ENCODE results near the gene FAM240B.

FAM240B gene

DNA sequence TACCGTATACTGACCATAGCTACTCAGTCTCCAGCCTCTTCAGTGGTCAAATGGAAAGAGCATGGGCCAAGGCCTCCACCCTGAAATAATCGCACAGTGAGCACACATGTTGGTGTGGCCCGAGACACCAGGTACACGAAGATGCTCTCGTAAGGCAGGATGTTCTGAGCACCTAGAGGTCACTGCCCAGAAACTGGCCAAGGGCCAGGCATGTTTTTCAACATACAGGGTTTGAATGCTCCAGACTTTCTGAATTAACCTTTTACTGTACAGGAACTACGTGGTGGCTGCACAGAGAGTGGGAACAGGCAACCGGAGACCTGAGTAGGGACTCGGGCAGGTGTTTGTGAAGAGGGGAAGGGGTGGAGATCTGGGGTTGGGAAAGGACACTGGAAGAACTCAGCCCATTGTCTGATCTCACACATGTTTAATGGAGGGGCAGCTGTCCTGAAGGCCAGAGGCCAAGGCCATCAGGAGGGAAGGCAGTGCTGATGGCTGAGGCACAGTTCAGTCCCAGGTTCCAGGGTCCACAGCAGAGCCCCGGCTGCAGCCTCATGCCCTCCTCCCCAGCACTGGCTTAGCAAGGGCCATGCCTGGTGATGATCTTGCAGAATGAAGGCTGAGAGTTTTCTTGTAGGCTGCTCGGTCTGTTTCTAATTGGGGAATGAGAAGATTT lies 51.0 kb downstream of the FAM240B start:
- DNase-seq: no peak

DNA sequence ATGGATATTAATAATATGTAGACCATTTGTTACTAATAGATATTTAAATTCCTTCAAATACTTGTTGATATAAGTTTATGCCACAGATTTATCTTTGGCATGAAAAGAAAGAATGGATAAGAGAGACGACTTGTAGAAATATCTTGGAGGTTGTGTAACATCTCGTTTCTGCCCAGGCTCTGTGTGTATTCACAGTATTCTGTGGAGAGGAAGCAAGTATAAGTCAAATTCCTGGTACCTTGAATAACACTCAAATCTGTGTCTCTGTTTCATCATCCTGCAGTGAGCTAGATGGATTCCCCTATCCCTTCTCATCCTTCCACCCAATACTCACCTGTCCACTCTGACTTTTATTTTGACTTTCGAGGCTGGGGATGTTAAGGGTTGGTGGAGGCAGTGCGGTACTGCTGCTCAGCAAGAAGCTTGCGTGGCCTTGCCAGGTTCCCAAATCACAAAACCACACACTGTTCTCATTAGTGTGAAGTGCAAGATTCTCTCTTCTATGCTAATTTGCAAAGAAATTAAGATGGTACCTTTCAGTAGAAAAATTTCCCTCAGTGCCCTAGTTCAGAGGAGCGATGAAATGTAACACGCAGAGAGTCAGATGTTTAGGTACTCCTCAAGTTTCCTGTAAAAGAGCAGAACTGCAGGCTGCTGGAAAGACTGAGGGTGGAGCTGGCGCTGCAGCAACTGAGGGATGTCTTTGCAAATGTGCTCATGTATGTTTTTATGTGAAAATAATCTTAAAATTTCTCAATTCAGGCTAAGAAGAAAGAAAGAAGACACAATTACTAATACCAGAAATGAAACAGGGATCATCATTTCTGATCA lies 57.0 kb downstream of the FAM240B start:
- no peak for DNase-seq

DNA sequence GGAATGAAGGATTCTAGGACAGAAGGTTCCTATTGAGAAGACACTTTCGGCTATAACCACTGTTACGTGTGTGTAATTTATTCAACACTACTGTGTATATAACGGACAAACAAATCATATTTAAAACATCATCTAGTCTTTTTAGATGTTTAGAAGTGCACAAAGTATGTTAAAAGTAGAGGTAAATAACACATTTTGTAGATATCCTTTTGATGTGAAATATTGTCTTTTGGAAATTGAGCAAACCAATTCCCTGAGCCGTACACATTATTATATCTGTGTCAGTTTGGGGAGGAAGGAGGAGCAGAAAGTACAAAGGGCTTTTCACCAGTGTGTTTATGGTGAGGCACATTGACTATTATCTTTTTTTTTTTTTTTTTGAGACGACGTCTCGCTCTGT lies 60.4 kb downstream of the FAM240B start:
- no peak for DNase-seq

DNA sequence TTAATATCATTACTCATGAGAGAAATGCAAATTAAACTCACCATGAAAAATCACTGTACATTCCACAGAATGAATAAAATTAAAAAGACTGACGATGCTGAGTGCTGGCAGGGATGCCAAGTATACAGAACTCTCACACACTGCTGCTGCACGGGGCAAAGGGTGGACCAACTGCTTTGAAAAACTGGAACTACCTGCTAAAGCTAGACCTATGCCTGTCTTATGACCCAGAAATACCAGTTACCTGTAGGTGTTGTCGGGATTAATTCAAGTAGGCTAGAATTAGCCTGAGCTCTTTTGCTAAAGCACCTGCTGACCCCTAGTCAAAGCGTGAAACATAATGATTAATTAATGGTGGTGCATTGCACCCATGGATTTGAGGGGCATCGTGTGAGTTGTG lies 63.0 kb downstream of the FAM240B start:
- no peak for DNase-seq

DNA sequence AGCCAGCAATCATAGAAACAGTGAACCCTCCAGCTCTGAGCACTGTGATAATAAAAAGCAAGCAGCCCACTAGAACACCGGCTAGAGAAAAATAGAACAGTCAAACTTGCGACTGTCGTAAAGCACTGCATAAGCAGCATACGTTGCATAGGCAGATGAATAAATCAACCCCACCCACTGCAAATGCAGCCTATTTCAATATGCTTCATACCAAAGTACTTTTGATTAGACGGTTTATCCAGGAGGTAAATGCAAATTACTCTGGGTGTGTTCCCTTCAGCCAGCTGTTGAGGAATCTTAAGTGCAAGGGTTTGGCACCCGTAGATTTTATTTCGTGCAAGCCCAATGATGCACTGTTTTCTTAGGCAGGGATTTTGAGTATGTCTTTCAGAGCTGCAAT lies 67.4 kb downstream of the FAM240B start:
- no peak for DNase-seq

DNA sequence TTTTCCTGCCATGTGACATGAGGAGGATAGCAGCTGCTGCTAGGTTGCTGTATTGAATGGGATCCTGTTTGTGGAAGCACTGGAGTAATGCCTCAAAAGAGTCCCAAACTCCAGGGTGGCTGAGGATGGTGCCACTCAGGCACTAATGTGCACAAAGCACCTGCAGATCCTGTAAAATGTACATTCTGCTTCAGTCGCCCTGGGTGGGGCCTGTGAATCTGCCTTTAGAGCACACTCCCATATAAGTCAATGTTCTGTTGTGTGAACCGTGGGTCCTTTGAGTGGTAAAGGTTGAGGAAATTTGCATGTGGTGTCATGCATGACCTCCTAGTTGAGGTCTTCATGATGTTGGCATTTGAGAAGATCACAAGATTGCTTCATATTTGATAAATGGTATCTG lies 67.9 kb downstream of the FAM240B start:
- no peak for DNase-seq

DNA sequence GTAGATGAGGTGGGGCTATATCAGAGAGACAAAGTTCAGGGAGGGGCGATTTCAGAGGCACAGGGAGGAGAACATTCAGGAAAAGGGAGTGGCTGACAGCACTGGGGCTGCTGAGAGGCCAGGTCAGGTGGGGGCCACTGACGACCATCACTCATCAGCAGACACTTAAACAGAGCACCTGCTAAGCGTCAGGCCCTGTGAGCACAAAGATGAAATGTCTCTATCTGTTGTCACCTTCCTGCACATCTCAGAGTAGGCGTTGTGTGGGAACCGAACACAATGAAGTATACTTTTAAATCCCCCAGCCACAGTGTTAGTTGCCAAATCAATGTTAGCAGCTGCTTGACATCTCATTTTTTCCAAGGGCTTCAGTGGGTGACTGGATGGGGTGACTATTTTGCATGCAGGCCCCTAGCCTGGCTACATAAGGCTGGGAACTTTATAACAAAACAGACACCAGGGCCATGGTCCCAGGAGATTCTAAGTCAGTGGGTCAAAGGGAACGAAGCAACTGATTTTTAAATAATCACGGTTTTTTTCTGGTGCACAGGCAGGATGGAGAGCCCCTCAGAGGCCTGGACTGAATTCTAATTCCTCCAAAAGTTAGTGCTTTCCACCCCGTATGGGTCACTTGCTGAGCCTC lies 68.4 kb downstream of the FAM240B start:
- no peak for DNase-seq

DNA sequence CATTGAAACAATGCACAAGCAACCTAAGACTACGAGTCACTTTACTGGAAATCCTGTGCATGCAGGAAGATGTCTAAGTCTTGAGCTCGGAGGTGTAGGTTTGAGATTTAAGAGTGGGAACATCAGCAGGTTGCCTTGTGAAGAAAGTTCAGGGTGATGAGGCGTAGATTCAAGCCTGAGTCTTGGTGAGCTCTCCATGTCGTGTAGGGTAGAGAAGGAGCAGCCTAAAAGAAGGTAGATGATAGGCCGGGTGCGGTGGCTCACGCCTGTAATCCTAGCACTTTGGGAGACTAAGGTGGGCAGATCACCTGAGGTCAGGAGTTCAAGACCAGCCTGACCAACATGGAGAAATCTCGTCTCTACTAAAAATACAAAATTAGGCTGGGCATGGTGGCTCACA lies 69.4 kb downstream of the FAM240B start:
- DNase-seq: no peak

DNA sequence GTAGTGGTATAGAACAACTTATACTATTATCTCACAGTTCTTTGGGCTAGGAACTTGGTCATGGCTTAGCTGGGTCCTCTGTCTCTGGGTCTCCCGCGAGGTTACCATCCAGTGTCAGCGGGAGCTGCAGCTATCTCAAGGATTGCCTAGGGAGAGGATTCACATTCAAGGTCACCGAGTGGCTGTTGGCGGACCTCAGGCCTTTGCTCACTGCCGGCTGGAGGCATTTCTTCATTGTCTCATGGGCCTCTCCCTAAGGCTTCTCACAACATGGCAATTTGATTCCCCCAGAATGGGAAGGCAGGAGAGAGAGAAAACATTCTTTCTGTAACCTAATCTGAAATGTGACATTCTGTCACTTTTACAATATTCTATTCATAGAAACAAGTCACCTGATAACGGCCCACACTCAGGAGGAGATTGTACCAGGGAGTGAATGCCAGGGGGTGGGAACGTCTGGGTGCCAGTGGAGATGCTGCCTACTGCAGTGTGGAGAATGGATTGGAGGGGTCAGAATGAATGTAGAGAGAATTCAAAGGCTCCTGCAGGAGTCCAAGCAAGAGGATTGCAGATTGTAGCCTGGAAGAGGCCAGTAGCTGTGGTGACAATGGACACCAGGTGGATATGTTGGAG lies 70.1 kb downstream of the FAM240B start:
- no peak for DNase-seq

DNA sequence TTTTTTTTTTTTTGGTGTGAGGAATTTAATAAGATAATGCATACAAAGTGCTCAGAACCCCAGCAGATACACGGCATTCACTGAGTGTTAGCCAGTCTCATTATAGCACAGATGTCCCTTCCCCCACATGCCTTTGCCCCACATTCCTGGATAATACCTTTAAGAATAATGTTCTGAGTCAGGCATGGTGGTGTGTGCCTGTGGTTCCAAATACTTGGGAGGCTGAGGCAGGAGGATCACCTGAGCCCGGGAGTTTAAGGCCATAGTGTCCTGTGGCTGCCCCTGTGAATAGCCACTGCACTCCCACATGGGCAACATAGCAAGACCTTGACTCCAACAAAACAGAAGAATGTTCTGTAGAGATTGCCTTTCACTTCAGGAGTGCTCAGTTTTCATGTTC lies 75.3 kb downstream of the FAM240B start:
- DNase-seq: no peak
